Esophagus squamous epithelium (tissue), 5 donors: ENCODE measurements around the gene FNIP1. TPM values are rescaled to one million over a fixed set of nuclear protein-coding genes. Genes with fewer than 3 reads are reported as not detected.

Source experiments
- DNase-seq: peaks from one replicate; lab custom pipeline; 2025; lab: John Stamatoyannopoulos, UW
- H3K27ac ChIP-seq, 4 donors: fragments of 200-600 bp; sonication (generic); one replicate each; pipeline ENCODE4 v1.5.1; 2016 to 2019; ENCODE audit warnings: mild to moderate bottlenecking in 1 of 4
- H3K27me3 ChIP-seq, 4 donors: fragments of 200-600 bp; sonication (generic); 1 replicate in 3 of 4; 2 replicates in 1 of 4; pipeline versions ENCODE4 v1.5.1 to v1.6.0; 2017 to 2021; ENCODE audit warnings: antibody characterized with exemption in 1 of 4
- H3K36me3 ChIP-seq, 3 donors: fragments of 200-600 bp; sonication (generic); one replicate each; pipeline ENCODE4 v1.5.1; 2016 to 2019
- H3K4me1 ChIP-seq, 3 donors: fragments of 200-600 bp; sonication (generic); one replicate each; pipeline ENCODE4 v1.5.1; 2017 to 2019
- H3K4me3 ChIP-seq, 4 donors: fragments of 200-600 bp; sonication (generic); 1 replicate in 3 of 4; 2 replicates in 1 of 4; pipeline ENCODE4 v1.5.1; 2016 to 2019; ENCODE audit warnings: mild to moderate bottlenecking in 2 of 4, moderate library complexity in 1 of 4
- H3K9me3 ChIP-seq, 3 donors: fragments of 200-600 bp; sonication (generic); one replicate each; pipeline ENCODE4 v1.5.1; 2016 to 2019
- POLR2A ChIP-seq, 4 donors: fragments of 450-650 bp; IDR thresholded peaks; one replicate each; pipeline ENCODE4 v1.6.1; 2017; ENCODE audit warnings: antibody characterized with exemption in 4 of 4, mild to moderate bottlenecking in 4 of 4, moderate library complexity in 3 of 4
- WGBS, 2 donors: methylation state at CpG; one replicate each; pipeline ENCODE4 v1.1.5; 2018; 5-methylcytosine and 5-hydroxymethylcytosine counted together
- intact Hi-C: fragments of 100-400 bp; cut with DNase I; formaldehyde crosslinking; loops from one replicate; pipeline ENCODE4 v1.15.0; 2022
- total RNA-seq, 4 donors: library from RNA; depleted of rRNA; stranded (reverse); fragments of >200 nt; gene quantifications; one replicate each; pipeline ENCODE4 v1.1.0, GENCODE V29; 2016
- TF ChIP-seq, protein P1 (sequence below), 6 experiments: fragments of 450-650 bp in 4 of 6; fragments of 200-600 bp in 2 of 6; sonication (generic) in 2 of 6; IDR thresholded peaks; one replicate each; pipeline ENCODE4 v1.5.1; 2016 to 2019; ENCODE audit warnings: antibody characterized with exemption in 6 of 6, mild to moderate bottlenecking in 4 of 6, moderate library complexity in 4 of 6
- donor health status: DM: yes; HTN: yes; CAD: no.

FNIP1 gene
- total RNA-seq, 4 donors from 2014 or later = 7.6 to 41.6 (median 20.7) TPM

DNA sequence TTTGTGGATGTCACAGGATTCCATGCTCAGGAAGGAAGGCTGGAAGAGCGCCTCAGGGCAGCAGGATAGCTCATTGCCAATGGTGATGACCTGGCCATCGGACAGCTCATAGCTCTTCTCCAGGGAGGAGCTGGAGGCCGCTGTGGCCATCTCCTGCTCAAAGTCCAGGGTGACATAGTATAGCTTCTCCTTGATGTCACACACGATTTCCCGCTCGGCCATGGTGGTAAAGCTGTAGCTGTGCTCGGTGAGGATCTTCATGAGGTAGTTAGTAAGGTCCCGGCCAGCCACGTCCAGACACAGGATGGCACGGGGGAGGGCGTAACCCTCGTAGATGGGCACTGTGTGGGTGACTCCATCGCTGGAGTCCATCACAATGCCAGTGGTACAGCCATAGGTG lies 137.5 kb downstream of the FNIP1 start:
- no peak overlapping the region for H3K4me3 ChIP-seq
- TF ChIP-seq POLR2A (IDR thresholded peaks at IDR 0.05) = no peak
- TF ChIP-seq, protein P1, sequence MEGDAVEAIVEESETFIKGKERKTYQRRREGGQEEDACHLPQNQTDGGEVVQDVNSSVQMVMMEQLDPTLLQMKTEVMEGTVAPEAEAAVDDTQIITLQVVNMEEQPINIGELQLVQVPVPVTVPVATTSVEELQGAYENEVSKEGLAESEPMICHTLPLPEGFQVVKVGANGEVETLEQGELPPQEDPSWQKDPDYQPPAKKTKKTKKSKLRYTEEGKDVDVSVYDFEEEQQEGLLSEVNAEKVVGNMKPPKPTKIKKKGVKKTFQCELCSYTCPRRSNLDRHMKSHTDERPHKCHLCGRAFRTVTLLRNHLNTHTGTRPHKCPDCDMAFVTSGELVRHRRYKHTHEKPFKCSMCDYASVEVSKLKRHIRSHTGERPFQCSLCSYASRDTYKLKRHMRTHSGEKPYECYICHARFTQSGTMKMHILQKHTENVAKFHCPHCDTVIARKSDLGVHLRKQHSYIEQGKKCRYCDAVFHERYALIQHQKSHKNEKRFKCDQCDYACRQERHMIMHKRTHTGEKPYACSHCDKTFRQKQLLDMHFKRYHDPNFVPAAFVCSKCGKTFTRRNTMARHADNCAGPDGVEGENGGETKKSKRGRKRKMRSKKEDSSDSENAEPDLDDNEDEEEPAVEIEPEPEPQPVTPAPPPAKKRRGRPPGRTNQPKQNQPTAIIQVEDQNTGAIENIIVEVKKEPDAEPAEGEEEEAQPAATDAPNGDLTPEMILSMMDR (IDR thresholded peaks at IDR 0.05) = no peak
- 100% methylated on average over 5 to 7 of the region's 13 CpGs for WGBS, 2 donors
- DNase-seq = no peak
- intact Hi-C loops = no loop called here
- H3K36me3 ChIP-seq = peaks cover 6 to 73% (median 7%) of the 10 kb centered on the region in 3 donors
- H3K9me3 ChIP-seq = peaks cover 0 to 29% (median 0%) of the 10 kb centered on the region in 3 donors
- no peaks in the 10 kb centered on the region for H3K27me3 ChIP-seq
- no peaks in the 10 kb centered on the region for H3K4me1 ChIP-seq
- no peak overlapping the region for H3K27ac ChIP-seq

GRCh38 chr5:131654776-131655175 lies 142.0 kb downstream of the FNIP1 start:
- TF ChIP-seq, protein P1 (IDR thresholded peaks at IDR 0.05) = no peak
- TF ChIP-seq POLR2A (IDR thresholded peaks at IDR 0.05) = no peak
- H3K36me3 ChIP-seq = peaks cover 5 to 73% (median 6%) of the 10 kb centered on the region in 3 donors
- H3K9me3 ChIP-seq = peaks cover 0 to 5% (median 0%) of the 10 kb centered on the region in 3 donors
- intact Hi-C loops = no loop called here
- no peaks in the 10 kb centered on the region for H3K4me1 ChIP-seq
- no peak overlapping the region for H3K4me3 ChIP-seq
- 89 to 90% methylated on average over 2 of the region's 2 CpGs for WGBS, 2 donors
- no peaks in the 10 kb centered on the region for H3K27me3 ChIP-seq
- no peak overlapping the region for H3K27ac ChIP-seq
- DNase-seq = no peak

- H3K27me3 ChIP-seq = no peaks in the 10 kb centered on the region
- intact Hi-C loops = no loop called here
- TF ChIP-seq POLR2A (IDR thresholded peaks at IDR 0.05) = no peak
- TF ChIP-seq, protein P1 (IDR thresholded peaks at IDR 0.05) = no peak
- H3K9me3 ChIP-seq = peaks cover 0 to under 1% (median 0%) of the 10 kb centered on the region in 3 donors
- 82 to 84% methylated on average over 2 of the region's 2 CpGs for WGBS, 2 donors
- no peak for DNase-seq
- no peak overlapping the region for H3K4me3 ChIP-seq
- H3K4me1 ChIP-seq = no peaks in the 10 kb centered on the region
- no peak overlapping the region for H3K27ac ChIP-seq
- peaks cover 2 to 73% (median 5%) of the 10 kb centered on the region in 3 donors for H3K36me3 ChIP-seq
Observed at GRCh38 chr5:131654309-131654708, 142.5 kb downstream of the FNIP1 start.

- no peak for TF ChIP-seq POLR2A (IDR thresholded peaks at IDR 0.05)
- TF ChIP-seq, protein P1 (IDR thresholded peaks at IDR 0.05) = no peak
- 75 to 82% methylated on average over 3 of the region's 3 CpGs for WGBS, 2 donors
- Histone ChIP-seq H3K27ac (no peak overlapping the region), H3K9me3 (no peaks in the 10 kb centered on the region), H3K36me3 (peaks cover 0 to 91% (median 5%) of the 10 kb centered on the region in 3 donors), H3K4me1 (no peaks in the 10 kb centered on the region), H3K4me3 (no peak overlapping the region), H3K27me3 (no peaks in the 10 kb centered on the region)
- DNase-seq = no peak
- intact Hi-C loops = no loop called here
Observed at GRCh38 chr5:131649161-131649560, 147.7 kb downstream of the FNIP1 start.

GRCh38 chr5:131647048-131647769 lies 149.6 kb downstream of the FNIP1 start:
- DNase-seq = no peak
- no peaks in the 10 kb centered on the region for H3K4me1 ChIP-seq
- H3K27me3 ChIP-seq = no peaks in the 10 kb centered on the region
- WGBS, 2 donors = 81 to 87% methylated on average over 10 of the region's 10 CpGs
- no peak overlapping the region for H3K4me3 ChIP-seq
- no peak overlapping the region for H3K27ac ChIP-seq
- H3K9me3 ChIP-seq = no peaks in the 10 kb centered on the region
- peaks cover 0 to 83% (median 5%) of the 10 kb centered on the region in 3 donors for H3K36me3 ChIP-seq
- TF ChIP-seq POLR2A (IDR thresholded peaks at IDR 0.05) = no peak
- TF ChIP-seq, protein P1 (IDR thresholded peaks at IDR 0.05) = no peak
- intact Hi-C loops = no loop called here
